Ishikawa (cell line): ENCODE data around the gene CDX2.

Experiments
- CEBPB ChIP-seq: IDR thresholded peaks from 2 replicates; pipeline ENCODE4 v1.6.1; 2012
- EGR1 ChIP-seq: IDR thresholded peaks from 2 replicates; pipeline ENCODE4 v1.6.1; 2012
- EP300 ChIP-seq: IDR thresholded peaks from 2 replicates; pipeline ENCODE4 v1.6.1; 2012; ENCODE audit warnings: borderline replicate concordance
- MAX ChIP-seq: IDR thresholded peaks from 2 replicates; pipeline ENCODE4 v1.6.1; 2012
- TAF1 ChIP-seq: IDR thresholded peaks from 2 replicates; pipeline ENCODE4 v1.6.1; 2012; ENCODE audit warnings: low read depth, mild to moderate bottlenecking

GRCh38 chr13:27971776-27972477 lies 2.8 kb upstream of the CDX2 start:
- TF ChIP-seq MAX (no peak), CEBPB (no peak), EGR1 (no peak), EP300 (no peak), TAF1 (no peak)
